K562 (cell line): Measurements from ENCODE around the gene PKDCC. TPM values are rescaled to one million over a fixed set of nuclear protein-coding genes. Genes with fewer than 3 reads are reported as not detected.

ENCODE experiments used
- ASH1L ChIP-seq: fragments of 450-650 bp; IDR thresholded peaks from 2 replicates; pipeline ENCODE4 v1.6.1; 2018; ENCODE audit warnings: borderline replicate concordance, mild to moderate bottlenecking, low read depth; ENCODE audit not compliant: partially characterized antibody
- EHMT2 ChIP-seq: fragments of 450-650 bp; IDR thresholded peaks from 2 replicates; pipeline ENCODE4 v1.6.1; 2018; ENCODE audit warnings: antibody characterized with exemption
- FOXA3 ChIP-seq, 2 experiments: fragments of 450-650 bp in 1 of 2; sonication (generic) in 1 of 2; formaldehyde crosslinking; IDR thresholded peaks in 1 of 2; conservative IDR thresholded peaks in 1 of 2; 2 replicates each; pipeline versions ENCODE4 v1.4.0 to v1.8.0; 2020 to 2022; ENCODE audit warnings: mild to moderate bottlenecking in 2 of 2, missing genetic modification reagents in 1 of 2
- HLTF ChIP-seq: fragments of 450-650 bp; IDR thresholded peaks from 2 replicates; pipeline ENCODE4 v1.6.1; 2016
- HSF4 ChIP-seq: fragments of 250-450 bp; sonication (Bioruptor Pico); IDR thresholded peaks from 2 replicates; pipeline ENCODE4 v2.1.2; 2022; ENCODE audit warnings: mild to moderate bottlenecking, moderate library complexity, borderline replicate concordance
- MTF1 ChIP-seq: fragments of 250-450 bp; sonication (Bioruptor Pico); IDR thresholded peaks from 2 replicates; pipeline ENCODE4 v1.9.0; 2021; ENCODE audit warnings: moderate library complexity, mild to moderate bottlenecking, inconsistent platforms, borderline replicate concordance
- NCOR1 ChIP-seq: fragments of 450-650 bp; IDR thresholded peaks from 2 replicates; pipeline ENCODE4 v1.6.1; 2016; ENCODE audit warnings: mild to moderate bottlenecking, moderate library complexity
- NFRKB ChIP-seq: fragments of 450-650 bp; IDR thresholded peaks from 2 replicates; pipeline ENCODE4 v1.6.1; 2016; ENCODE audit warnings: low read depth
- PRPF4 ChIP-seq: fragments of 200-400 bp; formaldehyde crosslinking; IDR thresholded peaks from one replicate; pipeline ENCODE4 v1.6.1; 2017; ENCODE audit warnings: low read length, low read depth, mild to moderate bottlenecking; ENCODE audit not compliant: insufficient read depth, poor library complexity, severe bottlenecking
- SOX6 ChIP-seq: fragments of 450-650 bp; IDR thresholded peaks from 2 replicates; pipeline ENCODE4 v1.6.1; 2014; ENCODE audit warnings: mild to moderate bottlenecking
- TBP ChIP-seq: optimal IDR thresholded peaks from 2 replicates; pipeline ENCODE3; 2011; ENCODE audit warnings: low read depth, low read length, improper control_type of control experiment
- THAP7 ChIP-seq: fragments of 250-450 bp; sonication (Bioruptor Pico); IDR thresholded peaks from 2 replicates; pipeline ENCODE4 v1.5.0; 2021
- ZNF436 ChIP-seq: fragments of 250-450, 450-650 bp; sonication (Bioruptor Pico); formaldehyde crosslinking; IDR thresholded peaks from 2 replicates; pipeline ENCODE4 v1.7.0; 2020; ENCODE audit warnings: mild to moderate bottlenecking
- polyA plus RNA-seq, 8 experiments: library from polyadenylated mRNA; depleted of rRNA in 4 of 8; stranded (reverse) in 5 of 8; unstranded in 3 of 8; fragments of >200 nt; fragmentation: Nextera tagmentation in 2 of 8; fragmentation: Illumina TruSeq in 1 of 8; extraction: Ambion mirVana in 2 of 8; extraction: Trizol in 1 of 8; gene quantifications; 2 replicates each; pipeline versions ENCODE4 v1.2.1 to v1.2.3, GENCODE V29; 2011 to 2014; ENCODE audit warnings: inconsistent platforms in 1 of 8, missing spikeins in 1 of 8
- total RNA-seq, 7 experiments: library from RNA; depleted of rRNA in 6 of 7; stranded (reverse); fragments of >200 nt in 6 of 7; fragmentation: Illumina TruSeq in 2 of 7; extraction: Trizol in 2 of 7; gene quantifications; 2 replicates each; pipeline versions ENCODE4 v1.2.1 to v1.2.3, GENCODE V29; 2011 to 2021; ENCODE audit warnings: low replicate concordance in 1 of 7
- TF ChIP-seq, protein P1 (sequence below): IDR thresholded peaks from 3 replicates; pipeline ENCODE4 v1.6.1; 2011; ENCODE audit warnings: borderline replicate concordance, mild to moderate bottlenecking, moderate library complexity; ENCODE audit not compliant: insufficient read length; ENCODE audit errors: extremely low read depth
- TF ChIP-seq, protein P2 (sequence below), 3 experiments: IDR thresholded peaks in 2 of 3; conservative IDR thresholded peaks in 1 of 3; 2 replicates each; pipeline ENCODE4 v1.5.1; 2011 to 2012; ENCODE audit warnings: low read length in 3 of 3, mild to moderate bottlenecking in 3 of 3, control low read depth in 2 of 3, improper control_type of control experiment in 1 of 3, inconsistent platforms in 1 of 3, low read depth in 1 of 3, mixed read lengths in 1 of 3, moderate library complexity in 1 of 3; ENCODE audit not compliant: insufficient read depth in 2 of 3
- TF ChIP-seq, protein P3 (sequence below): sonication (generic); formaldehyde crosslinking; IDR thresholded peaks from 2 replicates; pipeline ENCODE4 v1.8.0; 2022; ENCODE audit warnings: mild to moderate bottlenecking, missing genetic modification reagents
- TF ChIP-seq, protein P4 (sequence below): fragments of 250-450 bp; sonication (Bioruptor Pico); IDR thresholded peaks from 2 replicates; pipeline ENCODE4 v1.4.0; 2020; ENCODE audit warnings: mild to moderate bottlenecking, moderate library complexity
- TF ChIP-seq, protein P5 (sequence below): fragments of 250-450 bp; sonication (Bioruptor Pico); IDR thresholded peaks from 2 replicates; pipeline ENCODE4 v1.4.0; 2020; ENCODE audit warnings: mild to moderate bottlenecking, moderate library complexity, borderline replicate concordance

Gene PKDCC
- total and polyA plus RNA-seq, 9 of the 15 experiments (the other 6 are each of a cell fraction or from before 2014, with no cell fraction given), result 0.62 to 14.8 (median 1.3) TPM; not detected in 2

DNA sequence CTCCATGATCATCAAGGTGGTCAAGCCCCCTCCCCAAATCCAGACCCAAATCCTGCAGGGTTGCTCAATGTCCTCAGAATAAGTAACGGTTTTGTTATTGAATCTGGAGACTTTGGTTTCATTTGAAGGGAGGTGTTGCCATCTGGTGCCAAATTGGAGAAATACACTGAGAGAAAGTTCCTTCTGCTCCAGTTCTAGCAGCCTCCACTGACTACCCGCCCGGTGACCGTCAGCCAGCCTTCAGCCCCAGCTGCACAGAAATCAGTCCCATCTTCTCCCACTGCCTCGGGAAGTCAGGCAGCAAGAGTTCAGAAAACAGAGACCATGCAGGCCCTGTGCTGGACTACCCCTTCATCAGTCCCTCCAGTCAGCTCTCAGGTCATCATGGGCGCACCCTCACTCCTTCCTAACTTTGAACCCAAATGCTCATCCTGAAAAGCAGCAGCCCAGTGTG lies 38.7 kb downstream of the PKDCC start (continued):
- TF ChIP-seq, protein P1, sequence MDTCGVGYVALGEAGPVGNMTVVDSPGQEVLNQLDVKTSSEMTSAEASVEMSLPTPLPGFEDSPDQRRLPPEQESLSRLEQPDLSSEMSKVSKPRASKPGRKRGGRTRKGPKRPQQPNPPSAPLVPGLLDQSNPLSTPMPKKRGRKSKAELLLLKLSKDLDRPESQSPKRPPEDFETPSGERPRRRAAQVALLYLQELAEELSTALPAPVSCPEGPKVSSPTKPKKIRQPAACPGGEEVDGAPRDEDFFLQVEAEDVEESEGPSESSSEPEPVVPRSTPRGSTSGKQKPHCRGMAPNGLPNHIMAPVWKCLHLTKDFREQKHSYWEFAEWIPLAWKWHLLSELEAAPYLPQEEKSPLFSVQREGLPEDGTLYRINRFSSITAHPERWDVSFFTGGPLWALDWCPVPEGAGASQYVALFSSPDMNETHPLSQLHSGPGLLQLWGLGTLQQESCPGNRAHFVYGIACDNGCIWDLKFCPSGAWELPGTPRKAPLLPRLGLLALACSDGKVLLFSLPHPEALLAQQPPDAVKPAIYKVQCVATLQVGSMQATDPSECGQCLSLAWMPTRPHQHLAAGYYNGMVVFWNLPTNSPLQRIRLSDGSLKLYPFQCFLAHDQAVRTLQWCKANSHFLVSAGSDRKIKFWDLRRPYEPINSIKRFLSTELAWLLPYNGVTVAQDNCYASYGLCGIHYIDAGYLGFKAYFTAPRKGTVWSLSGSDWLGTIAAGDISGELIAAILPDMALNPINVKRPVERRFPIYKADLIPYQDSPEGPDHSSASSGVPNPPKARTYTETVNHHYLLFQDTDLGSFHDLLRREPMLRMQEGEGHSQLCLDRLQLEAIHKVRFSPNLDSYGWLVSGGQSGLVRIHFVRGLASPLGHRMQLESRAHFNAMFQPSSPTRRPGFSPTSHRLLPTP, result no peak
- no peak for TF ChIP-seq NFRKB
- no peak for TF ChIP-seq FOXA3 (CRISPR knock-in tag; conservative IDR thresholded peaks at IDR 0.05 in 1 of 2, IDR thresholded peaks at IDR 0.05 in 1 of 2)
- no peak for TF ChIP-seq HLTF
- TF ChIP-seq, protein P2, sequence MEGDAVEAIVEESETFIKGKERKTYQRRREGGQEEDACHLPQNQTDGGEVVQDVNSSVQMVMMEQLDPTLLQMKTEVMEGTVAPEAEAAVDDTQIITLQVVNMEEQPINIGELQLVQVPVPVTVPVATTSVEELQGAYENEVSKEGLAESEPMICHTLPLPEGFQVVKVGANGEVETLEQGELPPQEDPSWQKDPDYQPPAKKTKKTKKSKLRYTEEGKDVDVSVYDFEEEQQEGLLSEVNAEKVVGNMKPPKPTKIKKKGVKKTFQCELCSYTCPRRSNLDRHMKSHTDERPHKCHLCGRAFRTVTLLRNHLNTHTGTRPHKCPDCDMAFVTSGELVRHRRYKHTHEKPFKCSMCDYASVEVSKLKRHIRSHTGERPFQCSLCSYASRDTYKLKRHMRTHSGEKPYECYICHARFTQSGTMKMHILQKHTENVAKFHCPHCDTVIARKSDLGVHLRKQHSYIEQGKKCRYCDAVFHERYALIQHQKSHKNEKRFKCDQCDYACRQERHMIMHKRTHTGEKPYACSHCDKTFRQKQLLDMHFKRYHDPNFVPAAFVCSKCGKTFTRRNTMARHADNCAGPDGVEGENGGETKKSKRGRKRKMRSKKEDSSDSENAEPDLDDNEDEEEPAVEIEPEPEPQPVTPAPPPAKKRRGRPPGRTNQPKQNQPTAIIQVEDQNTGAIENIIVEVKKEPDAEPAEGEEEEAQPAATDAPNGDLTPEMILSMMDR (IDR thresholded peaks at IDR 0.05 in 2 of 3, conservative IDR thresholded peaks at IDR 0.05 in 1 of 3; ENCODE audit: insufficient read depth in 2 of 3, low read depth in 1 of 3, low read length in 3 of 3), result peak; percentile 59 to 78 (median 71)
- TF ChIP-seq, protein P3, sequence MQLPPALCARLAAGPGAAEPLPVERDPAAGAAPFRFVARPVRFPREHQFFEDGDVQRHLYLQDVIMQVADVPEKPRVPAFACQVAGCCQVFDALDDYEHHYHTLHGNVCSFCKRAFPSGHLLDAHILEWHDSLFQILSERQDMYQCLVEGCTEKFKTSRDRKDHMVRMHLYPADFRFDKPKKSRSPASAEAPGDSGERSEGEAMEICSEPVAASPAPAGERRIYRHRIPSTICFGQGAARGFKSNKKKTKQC (CRISPR knock-in tag), result no peak
- no peak for TF ChIP-seq THAP7 (CRISPR knock-in tag)
- no peak for TF ChIP-seq MTF1 (CRISPR knock-in tag)
- no peak for TF ChIP-seq HSF4
- no peak for TF ChIP-seq ZNF436 (CRISPR knock-in tag)
- TF ChIP-seq, protein P4, sequence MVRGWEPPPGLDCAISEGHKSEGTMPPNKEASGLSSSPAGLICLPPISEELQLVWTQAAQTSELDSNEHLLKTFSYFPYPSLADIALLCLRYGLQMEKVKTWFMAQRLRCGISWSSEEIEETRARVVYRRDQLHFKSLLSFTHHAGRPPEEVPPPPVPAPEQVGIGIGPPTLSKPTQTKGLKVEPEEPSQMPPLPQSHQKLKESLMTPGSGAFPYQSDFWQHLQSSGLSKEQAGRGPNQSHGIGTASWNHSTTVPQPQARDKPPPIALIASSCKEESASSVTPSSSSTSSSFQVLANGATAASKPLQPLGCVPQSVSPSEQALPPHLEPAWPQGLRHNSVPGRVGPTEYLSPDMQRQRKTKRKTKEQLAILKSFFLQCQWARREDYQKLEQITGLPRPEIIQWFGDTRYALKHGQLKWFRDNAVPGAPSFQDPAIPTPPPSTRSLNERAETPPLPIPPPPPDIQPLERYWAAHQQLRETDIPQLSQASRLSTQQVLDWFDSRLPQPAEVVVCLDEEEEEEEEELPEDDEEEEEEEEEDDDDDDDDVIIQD, result no peak
- TF ChIP-seq ASH1L, result no peak
- TF ChIP-seq NCOR1, result no peak
- no peak for TF ChIP-seq EHMT2
- TF ChIP-seq, protein P5, sequence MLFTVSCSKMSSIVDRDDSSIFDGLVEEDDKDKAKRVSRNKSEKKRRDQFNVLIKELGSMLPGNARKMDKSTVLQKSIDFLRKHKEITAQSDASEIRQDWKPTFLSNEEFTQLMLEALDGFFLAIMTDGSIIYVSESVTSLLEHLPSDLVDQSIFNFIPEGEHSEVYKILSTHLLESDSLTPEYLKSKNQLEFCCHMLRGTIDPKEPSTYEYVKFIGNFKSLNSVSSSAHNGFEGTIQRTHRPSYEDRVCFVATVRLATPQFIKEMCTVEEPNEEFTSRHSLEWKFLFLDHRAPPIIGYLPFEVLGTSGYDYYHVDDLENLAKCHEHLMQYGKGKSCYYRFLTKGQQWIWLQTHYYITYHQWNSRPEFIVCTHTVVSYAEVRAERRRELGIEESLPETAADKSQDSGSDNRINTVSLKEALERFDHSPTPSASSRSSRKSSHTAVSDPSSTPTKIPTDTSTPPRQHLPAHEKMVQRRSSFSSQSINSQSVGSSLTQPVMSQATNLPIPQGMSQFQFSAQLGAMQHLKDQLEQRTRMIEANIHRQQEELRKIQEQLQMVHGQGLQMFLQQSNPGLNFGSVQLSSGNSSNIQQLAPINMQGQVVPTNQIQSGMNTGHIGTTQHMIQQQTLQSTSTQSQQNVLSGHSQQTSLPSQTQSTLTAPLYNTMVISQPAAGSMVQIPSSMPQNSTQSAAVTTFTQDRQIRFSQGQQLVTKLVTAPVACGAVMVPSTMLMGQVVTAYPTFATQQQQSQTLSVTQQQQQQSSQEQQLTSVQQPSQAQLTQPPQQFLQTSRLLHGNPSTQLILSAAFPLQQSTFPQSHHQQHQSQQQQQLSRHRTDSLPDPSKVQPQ (CRISPR knock-in tag), result no peak
- TF ChIP-seq PRPF4, result no peak
- TF ChIP-seq SOX6, result no peak
- TF ChIP-seq TBP, result no peak
